ENCODE measurements around the gene FASTKD1.
"Not testable (repeated sequence)": the region's sequence is repeated elsewhere in the genome, so short reads cannot be mapped to it uniquely, and the experiment has no call there.

DNA sequence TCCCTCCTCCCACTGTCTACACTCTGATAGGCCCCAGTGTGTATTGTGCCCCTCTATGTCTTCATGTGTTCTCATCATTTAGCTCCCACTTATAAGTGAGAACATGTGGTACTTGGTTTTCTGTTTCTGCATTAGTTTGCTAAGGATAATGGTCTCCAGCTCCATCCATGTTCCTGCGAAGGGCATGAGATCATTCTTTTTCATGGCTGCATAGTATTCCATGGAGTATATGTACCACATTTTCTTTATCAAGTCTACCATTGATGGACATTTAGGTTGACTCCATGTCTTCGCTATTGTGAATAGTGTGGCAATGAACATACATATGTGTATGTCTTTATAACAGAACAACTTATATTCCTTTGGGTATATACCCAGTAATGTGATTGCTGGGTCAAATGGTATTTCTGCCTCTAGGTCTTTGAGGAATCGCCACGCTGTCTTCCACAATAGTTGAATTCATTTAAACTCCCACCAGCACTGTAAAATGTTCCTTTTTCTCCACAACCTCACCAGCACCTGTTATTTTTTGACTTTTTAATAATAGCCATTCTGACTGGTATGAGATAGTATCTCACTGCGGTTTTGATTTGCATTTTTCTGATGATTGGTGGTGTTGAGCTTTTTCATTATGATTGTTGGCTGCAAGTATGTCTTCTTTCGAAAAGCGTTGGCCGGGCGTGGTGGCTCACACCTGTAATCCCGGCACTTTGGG lies 9.0 kb upstream of the FASTKD1 start:
- TF ChIP-seq, protein P1, sequence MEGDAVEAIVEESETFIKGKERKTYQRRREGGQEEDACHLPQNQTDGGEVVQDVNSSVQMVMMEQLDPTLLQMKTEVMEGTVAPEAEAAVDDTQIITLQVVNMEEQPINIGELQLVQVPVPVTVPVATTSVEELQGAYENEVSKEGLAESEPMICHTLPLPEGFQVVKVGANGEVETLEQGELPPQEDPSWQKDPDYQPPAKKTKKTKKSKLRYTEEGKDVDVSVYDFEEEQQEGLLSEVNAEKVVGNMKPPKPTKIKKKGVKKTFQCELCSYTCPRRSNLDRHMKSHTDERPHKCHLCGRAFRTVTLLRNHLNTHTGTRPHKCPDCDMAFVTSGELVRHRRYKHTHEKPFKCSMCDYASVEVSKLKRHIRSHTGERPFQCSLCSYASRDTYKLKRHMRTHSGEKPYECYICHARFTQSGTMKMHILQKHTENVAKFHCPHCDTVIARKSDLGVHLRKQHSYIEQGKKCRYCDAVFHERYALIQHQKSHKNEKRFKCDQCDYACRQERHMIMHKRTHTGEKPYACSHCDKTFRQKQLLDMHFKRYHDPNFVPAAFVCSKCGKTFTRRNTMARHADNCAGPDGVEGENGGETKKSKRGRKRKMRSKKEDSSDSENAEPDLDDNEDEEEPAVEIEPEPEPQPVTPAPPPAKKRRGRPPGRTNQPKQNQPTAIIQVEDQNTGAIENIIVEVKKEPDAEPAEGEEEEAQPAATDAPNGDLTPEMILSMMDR (IDR thresholded peaks at IDR 0.05), result not testable (repeated sequence)
- not testable (repeated sequence) for TF ChIP-seq POLR2A (IDR thresholded peaks at IDR 0.05)

Measured in lower leg skin (tissue), 3 donors.